Adipocyte (in vitro differentiated cells): ENCODE data around the gene FAM8A1.
"Not testable (repeated sequence)": the region's sequence is repeated elsewhere in the genome, so short reads cannot be mapped to it uniquely, and the experiment has no call there.

Experiments
- DNase-seq: peaks from one replicate; pipeline ENCODE4 v3.0.0-alpha.2; 2015; ENCODE audit warnings: low read depth
- H3K27me3 ChIP-seq: replicated peaks from 2 replicates; pipeline ENCODE4 v1.7.0; 2013; ENCODE audit warnings: mild to moderate bottlenecking, low read length, moderate library complexity; ENCODE audit not compliant: control insufficient read depth, insufficient read depth
- H3K36me3 ChIP-seq: 2 replicates; pipeline ENCODE4 v1.7.0; 2013; ENCODE audit warnings: low read length, mild to moderate bottlenecking, moderate library complexity; ENCODE audit not compliant: control insufficient read depth, insufficient read depth, severe bottlenecking
- H3K4me1 ChIP-seq: 2 replicates; pipeline ENCODE4 v1.7.0; 2013; ENCODE audit warnings: mild to moderate bottlenecking, low read length, moderate library complexity; ENCODE audit not compliant: control insufficient read depth, insufficient read depth
- H3K4me3 ChIP-seq: 2 replicates; pipeline ENCODE4 v1.7.0; 2013; ENCODE audit warnings: mild to moderate bottlenecking, low read length, moderate library complexity
- H3K9ac ChIP-seq: 2 replicates; pipeline ENCODE4 v1.7.0; 2013; ENCODE audit warnings: mild to moderate bottlenecking, low read length, moderate library complexity
- H3K9me3 ChIP-seq: 2 replicates; pipeline ENCODE4 v1.7.0; 2013; ENCODE audit warnings: mild to moderate bottlenecking, low read length, moderate library complexity; ENCODE audit not compliant: control insufficient read depth

Gene FAM8A1

DNA sequence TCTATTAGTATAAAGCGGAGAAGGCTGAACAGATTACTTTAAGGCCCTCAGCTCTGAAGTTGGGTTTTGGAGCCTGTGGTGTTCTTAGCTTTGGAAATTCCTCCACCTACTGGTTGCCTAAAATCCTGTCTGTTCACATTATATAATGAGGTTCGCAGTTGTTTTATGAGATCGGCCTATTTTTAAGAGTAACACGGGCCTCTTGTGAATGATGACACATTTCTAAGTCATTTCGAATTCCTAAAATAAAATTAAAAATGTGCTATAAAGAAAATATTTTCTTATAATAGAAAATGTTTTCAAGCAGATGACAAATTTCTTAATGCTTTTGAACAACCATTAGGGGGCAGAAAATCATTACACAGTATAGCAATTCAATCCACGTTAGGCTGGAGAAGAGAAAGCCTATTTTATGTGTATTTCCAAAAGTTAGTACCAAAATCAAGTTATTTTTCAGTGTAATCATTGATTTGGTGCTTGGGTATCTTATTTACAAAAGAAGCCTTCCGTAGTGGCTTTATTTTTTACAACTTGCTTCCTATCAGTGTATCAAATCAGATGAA is 15.8 kb upstream of the FAM8A1 start:
- Histone ChIP-seq H3K4me3 (peak overlapping the region; percentile 46), H3K9me3 (no peaks in the 10 kb centered on the region), H3K4me1 (peaks cover 8% of the 10 kb centered on the region), H3K36me3 (no peaks in the 10 kb centered on the region), H3K27me3 (no peaks in the 10 kb centered on the region), H3K9ac (peak overlapping the region; percentile 59)
- DNase-seq, result peak; percentile 91

DNA sequence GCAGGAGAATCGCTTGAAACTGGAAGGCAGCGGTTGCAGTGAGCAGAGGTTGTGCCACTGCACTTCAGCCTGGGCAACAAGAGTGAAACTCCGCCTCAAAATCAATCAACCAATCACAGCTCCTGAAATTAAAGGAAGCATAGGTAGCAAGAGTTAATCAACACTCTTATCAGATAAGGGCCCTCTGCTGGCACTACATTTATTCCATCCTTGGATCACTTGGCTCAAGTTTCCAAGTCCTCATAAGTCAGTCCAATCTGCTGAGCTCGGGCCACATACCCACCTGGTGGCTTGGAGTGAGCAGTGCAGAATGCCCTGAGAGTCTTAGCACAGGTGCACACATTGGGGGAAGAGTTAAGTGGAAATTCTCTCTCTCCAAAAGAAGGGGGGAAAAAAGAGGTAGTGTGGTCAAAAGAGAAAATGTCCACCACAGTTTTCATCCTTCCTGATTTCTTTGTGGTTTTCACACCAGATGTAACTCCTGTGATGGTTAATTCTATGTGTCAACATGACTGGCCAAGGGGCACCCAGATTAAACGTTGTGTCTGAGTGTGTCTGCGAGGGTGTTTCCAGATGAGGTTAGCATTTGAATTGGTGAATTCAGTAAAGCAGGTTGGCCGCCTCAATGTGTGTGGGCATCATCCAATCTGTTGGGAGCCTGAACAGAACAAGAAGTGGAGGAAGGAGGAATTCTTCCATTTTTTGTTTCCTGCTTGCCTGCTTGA is 14.2 kb upstream of the FAM8A1 start:
- no peaks in the 10 kb centered on the region for H3K36me3 ChIP-seq
- H3K4me1 ChIP-seq, result peaks cover 8% of the 10 kb centered on the region
- no peak overlapping the region for H3K9ac ChIP-seq
- DNase-seq, result no peak
- H3K9me3 ChIP-seq, result no peaks in the 10 kb centered on the region
- H3K27me3 ChIP-seq, result no peaks in the 10 kb centered on the region
- H3K4me3 ChIP-seq, result no peak overlapping the region

DNA sequence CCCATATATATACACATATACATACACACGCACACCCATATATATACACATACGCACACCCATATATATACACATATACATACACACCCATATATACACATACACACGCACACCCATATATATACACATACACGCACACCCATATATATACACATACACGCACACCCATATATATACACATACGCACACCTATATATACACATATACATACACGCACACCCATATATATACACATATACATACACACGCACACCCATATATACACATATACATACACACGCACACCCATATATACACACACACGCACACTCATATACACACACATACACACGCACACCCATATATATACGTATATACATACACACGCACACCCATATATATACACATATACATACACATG is 13.5 kb upstream of the FAM8A1 start:
- H3K4me3 ChIP-seq, DNase-seq, H3K27me3 ChIP-seq, H3K9ac ChIP-seq, H3K4me1 ChIP-seq, H3K36me3 ChIP-seq, H3K9me3 ChIP-seq: not testable (repeated sequence)

DNA sequence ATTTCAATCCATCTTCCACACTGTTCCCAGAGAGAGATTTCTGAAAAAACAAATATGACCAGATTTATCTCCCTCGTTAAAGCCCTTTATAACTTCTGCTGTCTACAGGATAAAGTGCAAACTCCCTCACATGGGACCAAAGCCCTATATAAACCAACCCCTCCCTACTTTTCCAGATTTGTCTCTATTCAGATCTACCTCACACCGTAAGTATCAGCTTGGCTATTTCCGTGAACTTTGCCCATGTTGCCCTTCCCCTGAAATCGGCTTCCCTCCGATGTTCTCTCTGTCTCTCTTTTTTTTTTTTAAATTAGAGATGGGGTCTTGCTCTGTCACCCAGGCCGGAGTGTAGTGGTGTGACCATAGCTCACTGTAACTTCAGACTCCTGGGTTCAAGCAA is 12.1 kb upstream of the FAM8A1 start:
- Histone ChIP-seq H3K4me3 (no peak overlapping the region), H3K9me3 (no peaks in the 10 kb centered on the region), H3K9ac (no peak overlapping the region), H3K36me3 (no peaks in the 10 kb centered on the region), H3K27me3 (no peaks in the 10 kb centered on the region), H3K4me1 (peaks cover 8% of the 10 kb centered on the region)
- no peak for DNase-seq

DNA sequence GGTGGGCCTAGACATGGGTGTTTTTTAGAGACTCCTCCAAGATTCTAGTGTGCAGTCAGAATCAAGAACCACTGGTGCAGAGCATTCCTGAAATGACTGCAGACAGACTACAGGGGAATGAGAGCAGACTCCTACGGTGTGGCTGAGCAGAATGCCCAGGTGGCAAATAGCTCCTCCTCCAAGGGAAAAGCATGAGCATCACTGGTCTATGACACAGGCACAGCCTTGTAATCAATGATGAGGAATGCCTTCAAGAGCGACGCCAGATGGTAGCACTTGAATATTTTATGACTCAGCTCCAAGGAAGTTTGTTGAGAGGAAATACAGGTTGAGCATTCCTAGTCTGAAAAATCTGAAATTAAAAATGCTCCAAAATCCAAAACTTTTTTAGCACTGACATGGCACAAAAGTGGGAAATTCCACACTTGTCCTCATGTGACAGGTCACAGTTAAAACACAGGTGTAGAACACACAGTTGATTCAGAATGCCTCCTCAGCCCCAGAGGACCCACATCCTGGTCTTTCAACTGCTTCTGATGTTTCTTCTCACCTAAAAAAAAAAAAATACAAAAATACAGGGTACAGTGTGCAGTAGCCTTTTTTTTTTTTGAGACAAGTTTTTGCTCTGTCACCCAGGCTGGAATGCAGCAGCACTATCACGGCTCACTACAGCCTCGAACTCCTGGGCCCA is 10.6 kb upstream of the FAM8A1 start:
- DNase-seq, result peak; percentile 80
- no peaks in the 10 kb centered on the region for H3K4me1 ChIP-seq
- H3K9ac ChIP-seq, result no peak overlapping the region
- no peaks in the 10 kb centered on the region for H3K27me3 ChIP-seq
- H3K9me3 ChIP-seq, result no peaks in the 10 kb centered on the region
- no peak overlapping the region for H3K4me3 ChIP-seq
- no peaks in the 10 kb centered on the region for H3K36me3 ChIP-seq

DNA sequence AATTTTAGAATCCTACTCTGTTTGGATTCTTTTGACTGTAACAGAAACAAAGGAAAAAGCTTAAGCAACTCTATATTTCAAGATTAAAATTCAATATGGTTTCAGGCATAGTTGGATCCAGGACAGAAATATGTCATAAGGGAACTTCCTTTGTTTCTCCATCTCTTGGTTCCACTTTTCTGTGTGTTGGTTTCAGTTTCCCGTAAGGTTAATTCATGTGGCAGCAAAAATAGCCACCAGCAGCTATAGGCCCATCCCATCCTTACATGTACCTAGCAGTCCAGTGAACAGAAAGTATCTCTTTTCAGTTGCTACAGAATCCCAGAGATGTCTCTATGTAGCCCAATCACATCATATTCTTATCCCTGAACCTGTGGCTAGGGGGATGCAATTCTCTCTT is 8.8 kb upstream of the FAM8A1 start:
- no peak overlapping the region for H3K4me3 ChIP-seq
- DNase-seq, result no peak
- no peaks in the 10 kb centered on the region for H3K4me1 ChIP-seq
- H3K9me3 ChIP-seq, result no peaks in the 10 kb centered on the region
- no peaks in the 10 kb centered on the region for H3K36me3 ChIP-seq
- no peak overlapping the region for H3K9ac ChIP-seq
- H3K27me3 ChIP-seq, result no peaks in the 10 kb centered on the region

DNA sequence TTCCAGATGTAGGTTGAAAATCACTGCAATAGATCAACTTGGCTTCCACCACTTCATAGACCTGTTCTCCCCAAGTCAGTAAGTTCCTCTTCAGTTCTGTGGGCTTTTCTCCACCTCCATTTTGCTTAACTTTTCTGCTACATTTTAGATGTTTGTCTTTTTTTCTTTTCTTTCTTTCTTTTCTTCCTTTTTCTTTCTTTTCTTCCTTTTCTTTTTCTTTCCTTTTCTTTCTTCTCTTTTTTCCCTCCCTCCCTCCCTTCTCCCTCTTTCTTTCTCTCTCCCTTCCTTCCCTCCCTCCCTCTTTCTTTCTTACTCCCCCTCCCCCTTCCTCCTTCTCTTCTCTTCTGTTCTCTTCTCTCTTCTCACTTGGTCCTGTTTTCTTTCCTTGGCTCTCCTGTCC is 6.9 kb upstream of the FAM8A1 start:
- H3K9me3 ChIP-seq, result no peaks in the 10 kb centered on the region
- H3K4me1 ChIP-seq, result no peaks in the 10 kb centered on the region
- no peak for DNase-seq
- H3K27me3 ChIP-seq, result no peaks in the 10 kb centered on the region
- H3K9ac ChIP-seq, result no peak overlapping the region
- H3K36me3 ChIP-seq, result no peaks in the 10 kb centered on the region
- H3K4me3 ChIP-seq, result no peak overlapping the region

DNA sequence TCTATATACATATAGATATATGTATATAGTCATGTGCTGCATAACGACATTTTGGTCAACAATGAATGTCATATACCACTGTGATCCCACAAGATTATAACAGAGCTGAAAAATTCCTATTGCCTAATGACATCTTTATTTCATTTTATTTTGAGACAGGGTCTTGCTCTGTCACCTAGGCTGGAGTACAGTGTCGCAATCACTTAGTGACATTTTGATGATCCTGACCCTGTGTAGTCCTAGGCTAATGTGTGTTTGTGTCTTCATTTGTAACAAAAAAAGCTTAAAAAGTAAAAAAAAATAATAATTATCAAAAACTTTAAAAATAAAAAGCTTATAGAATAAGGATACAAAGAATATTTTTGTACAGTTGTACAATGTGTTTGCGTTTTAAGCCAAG is 4.0 kb upstream of the FAM8A1 start:
- Histone ChIP-seq H3K9ac (no peak overlapping the region), H3K4me1 (no peaks in the 10 kb centered on the region), H3K36me3 (no peaks in the 10 kb centered on the region), H3K9me3 (no peaks in the 10 kb centered on the region), H3K4me3 (no peak overlapping the region), H3K27me3 (no peaks in the 10 kb centered on the region)
- DNase-seq, result no peak

DNA sequence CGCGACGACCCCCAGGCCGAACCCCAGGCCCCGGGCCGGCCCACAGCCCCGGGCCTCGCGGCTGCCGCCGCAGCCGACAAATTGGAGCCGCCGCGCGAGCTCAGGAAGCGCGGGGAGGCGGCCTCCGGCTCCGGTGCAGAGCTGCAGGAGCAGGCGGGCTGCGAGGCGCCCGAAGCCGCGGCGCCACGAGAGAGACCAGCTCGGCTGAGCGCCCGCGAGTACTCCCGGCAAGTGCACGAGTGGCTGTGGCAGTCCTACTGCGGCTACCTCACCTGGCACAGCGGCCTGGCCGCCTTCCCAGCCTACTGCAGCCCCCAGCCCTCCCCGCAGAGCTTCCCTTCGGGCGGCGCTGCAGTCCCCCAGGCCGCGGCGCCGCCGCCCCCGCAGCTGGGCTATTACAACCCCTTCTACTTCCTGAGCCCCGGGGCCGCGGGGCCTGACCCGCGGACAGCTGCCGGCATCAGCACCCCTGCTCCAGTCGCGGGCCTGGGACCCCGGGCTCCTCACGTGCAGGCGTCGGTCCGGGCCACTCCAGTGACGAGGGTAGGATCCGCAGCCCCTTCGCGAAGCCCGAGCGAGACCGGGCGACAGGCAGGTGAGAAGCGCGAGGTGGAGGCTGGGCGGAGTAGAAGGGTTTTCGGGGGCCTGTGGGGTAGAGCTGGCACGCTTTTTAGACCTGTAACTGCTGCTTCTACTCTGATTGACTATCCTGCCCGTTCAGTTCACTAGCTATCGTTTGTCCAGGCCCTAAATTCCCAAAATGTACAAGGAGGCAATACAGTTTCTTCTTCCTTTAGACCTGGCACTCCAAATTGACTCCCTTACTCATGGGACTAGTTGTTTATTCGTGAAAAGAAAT is 654 bp downstream of the FAM8A1 start:
- Histone ChIP-seq H3K27me3 (no peaks in the 10 kb centered on the region), H3K9ac (peak overlapping the region; percentile 83), H3K36me3 (peaks cover 22% of the 10 kb centered on the region), H3K4me3 (peak overlapping the region; percentile 85), H3K4me1 (peaks cover 18% of the 10 kb centered on the region), H3K9me3 (no peaks in the 10 kb centered on the region)
- DNase-seq, result peak; percentile 62

DNA sequence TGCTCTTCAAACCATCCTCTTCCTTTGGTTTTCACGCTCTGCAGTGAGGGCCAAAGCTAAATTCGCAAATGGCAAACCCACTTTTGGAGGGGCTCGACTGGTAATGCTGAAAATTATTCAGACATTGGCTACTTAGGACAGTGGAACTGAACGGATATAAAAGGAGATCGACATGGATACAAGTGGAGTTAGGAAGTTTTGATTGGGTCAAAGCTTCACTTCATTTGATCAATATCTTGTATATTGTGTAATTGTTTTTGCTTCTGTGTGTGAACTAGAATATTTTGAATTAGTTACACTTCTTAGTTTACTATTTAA is 1.2 kb downstream of the FAM8A1 start:
- DNase-seq, result peak; percentile 30
- H3K9ac ChIP-seq, result peak overlapping the region; percentile 83
- H3K27me3 ChIP-seq, result no peaks in the 10 kb centered on the region
- peaks cover 26% of the 10 kb centered on the region for H3K36me3 ChIP-seq
- H3K4me1 ChIP-seq, result peaks cover 18% of the 10 kb centered on the region
- peak overlapping the region; percentile 85 for H3K4me3 ChIP-seq
- H3K9me3 ChIP-seq, result no peaks in the 10 kb centered on the region

DNA sequence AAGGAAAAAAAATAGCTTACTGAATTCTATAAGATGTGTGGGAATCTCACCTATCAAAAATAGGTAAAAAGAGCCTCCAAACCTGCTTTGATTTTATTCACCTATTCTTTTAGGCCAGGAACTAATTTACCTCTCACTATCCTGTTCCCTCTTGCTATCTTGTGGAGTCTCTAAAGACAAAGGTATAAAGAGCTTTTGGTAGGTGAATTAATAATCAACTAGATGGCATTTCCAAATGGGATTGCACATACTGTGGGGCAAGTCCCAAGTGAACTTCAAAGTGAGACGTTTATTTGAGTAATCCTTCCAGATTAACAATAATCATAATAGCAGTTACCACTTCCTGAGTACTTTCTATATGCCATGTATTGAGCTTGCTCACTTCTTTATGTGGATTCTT is 2.8 kb downstream of the FAM8A1 start:
- H3K4me1 ChIP-seq, result peaks cover 18% of the 10 kb centered on the region
- no peak for DNase-seq
- no peak overlapping the region for H3K9ac ChIP-seq
- no peaks in the 10 kb centered on the region for H3K27me3 ChIP-seq
- peaks cover 37% of the 10 kb centered on the region for H3K36me3 ChIP-seq
- no peak overlapping the region for H3K4me3 ChIP-seq
- H3K9me3 ChIP-seq, result no peaks in the 10 kb centered on the region
